Endodermal cell (in vitro differentiated cells): ENCODE results near the gene ZSCAN31. TPM values are rescaled to one million over a fixed set of nuclear protein-coding genes. Genes with fewer than 3 reads are reported as not detected.

ENCODE experiments used
- DNase-seq: peaks from one replicate; pipeline ENCODE4 v3.0.0-alpha.2; 2017
- H3K27ac ChIP-seq: 2 replicates; pipeline ENCODE4 v1.5.1; 2013; ENCODE audit warnings: mild to moderate bottlenecking, low read depth, low read length, moderate library complexity
- H3K27me3 ChIP-seq: 2 replicates; pipeline ENCODE4 v1.6.1; 2013; ENCODE audit warnings: mild to moderate bottlenecking, low read length, moderate library complexity; ENCODE audit not compliant: insufficient read depth, control insufficient read depth, poor library complexity, severe bottlenecking
- H3K36me3 ChIP-seq: 2 replicates; pipeline ENCODE4 v1.7.0; 2013; ENCODE audit warnings: mild to moderate bottlenecking, low read length, moderate library complexity; ENCODE audit not compliant: control insufficient read depth, insufficient read depth
- H3K4me1 ChIP-seq: one replicate; pipeline ENCODE4 v1.7.0; 2013; ENCODE audit warnings: low read length; ENCODE audit not compliant: control insufficient read depth, insufficient read depth
- H3K4me3 ChIP-seq: 2 replicates; pipeline ENCODE4 v1.5.1; 2013; ENCODE audit warnings: mild to moderate bottlenecking, low read length, moderate library complexity
- H3K9ac ChIP-seq: 2 replicates; pipeline ENCODE4 v1.6.1; 2013; ENCODE audit warnings: mild to moderate bottlenecking, low read length, moderate library complexity; ENCODE audit not compliant: poor library complexity, severe bottlenecking; ENCODE audit errors: extremely low read depth
- H3K9me3 ChIP-seq: 2 replicates; pipeline ENCODE4 v1.6.1; 2013; ENCODE audit warnings: mild to moderate bottlenecking, low read length, moderate library complexity; ENCODE audit not compliant: control insufficient read depth
- H3K27ac Mint-ChIP-seq: 2 replicates; pipeline ENCODE4 v1.8.0; 2020; ENCODE audit warnings: mixed read lengths
- H3K27me3 Mint-ChIP-seq: 2 replicates; pipeline ENCODE4 v1.8.0; 2021; ENCODE audit warnings: mild to moderate bottlenecking, mixed read lengths; ENCODE audit not compliant: insufficient read depth
- H3K36me3 Mint-ChIP-seq: 2 replicates; pipeline ENCODE4 v1.8.0; 2020; ENCODE audit warnings: low read depth, mixed read lengths
- H3K4me1 Mint-ChIP-seq: 2 replicates; pipeline ENCODE4 v1.8.0; 2020; ENCODE audit warnings: mixed read lengths
- H3K4me3 Mint-ChIP-seq: 2 replicates; pipeline ENCODE4 v1.8.0; 2020; ENCODE audit warnings: mild to moderate bottlenecking, moderate library complexity, mixed read lengths
- H3K9me3 Mint-ChIP-seq: 2 replicates; pipeline ENCODE4 v1.8.0; 2020; ENCODE audit warnings: mild to moderate bottlenecking, mixed read lengths
- CTCF ChIP-seq: fragments of 200-600 bp; sonication (generic); conservative IDR thresholded peaks from 2 replicates; pipeline ENCODE4 v1.5.0; 2021; ENCODE audit warnings: antibody characterized with exemption, mild to moderate bottlenecking
- WGBS, 2 experiments: methylation state at CpG; one replicate each; pipeline versions ENCODE4 v1.1.5 to v1.1.7; 2013; ENCODE audit warnings: missing lambda C conversion rate in 2 of 2, mixed read lengths in 1 of 2; ENCODE audit not compliant: insufficient coverage in 1 of 2, insufficient read length in 1 of 2; 5-methylcytosine and 5-hydroxymethylcytosine counted together
- total RNA-seq, 2 donors: library from RNA; stranded (reverse); fragmentation: NEBNext Ultra II Directional in 1 of 2; extraction: Animal tissue kit (Norgen Biotek cat#: 25700) in 1 of 2; gene quantifications; 2 replicates in 1 of 2; 3 replicates in 1 of 2; pipeline ENCODE4 v1.2.1, GENCODE V29; 2021

ZSCAN31 gene
- total RNA-seq, 2 donors from 2014 or later: 1.7 to 4.7 TPM

GRCh38 chr6:28296520-28297060, 39.4 kb downstream of the ZSCAN31 start:
- no peaks in the 10 kb centered on the region for H3K27me3 Mint-ChIP-seq
- no peak overlapping the region for H3K4me3 Mint-ChIP-seq
- Histone ChIP-seq H3K9me3 (no peaks in the 10 kb centered on the region), H3K4me1 (peaks cover 6% of the 10 kb centered on the region), H3K9ac (no peak overlapping the region), H3K27ac (no peak overlapping the region), H3K27me3 (no peaks in the 10 kb centered on the region), H3K4me3 (no peak overlapping the region), H3K36me3 (peaks cover 21% of the 10 kb centered on the region)
- 92 to 94% methylated on average over 7 of the region's 7 CpGs for WGBS, 2 experiments
- no peak overlapping the region for H3K27ac Mint-ChIP-seq
- H3K36me3 Mint-ChIP-seq: peaks cover 45% of the 10 kb centered on the region
- TF ChIP-seq CTCF: no peak
- H3K9me3 Mint-ChIP-seq: peaks cover 4% of the 10 kb centered on the region
- no peak for DNase-seq
- peaks cover 3% of the 10 kb centered on the region for H3K4me1 Mint-ChIP-seq

GRCh38 chr6:28295326-28295725, 40.6 kb downstream of the ZSCAN31 start:
- no peak for DNase-seq
- Mint-ChIP-seq H3K27me3 (no peaks in the 10 kb centered on the region), H3K27ac (no peak overlapping the region), H3K9me3 (peaks cover 14% of the 10 kb centered on the region), H3K4me1 (peaks cover 3% of the 10 kb centered on the region), H3K4me3 (no peak overlapping the region), H3K36me3 (peaks cover 45% of the 10 kb centered on the region)
- peaks cover 8% of the 10 kb centered on the region for H3K9me3 ChIP-seq
- peaks cover 14% of the 10 kb centered on the region for H3K36me3 ChIP-seq
- H3K4me3 ChIP-seq: no peak overlapping the region
- 92 to 98% methylated on average over 2 to 5 of the region's 5 CpGs for WGBS, 2 experiments
- H3K27ac ChIP-seq: no peak overlapping the region
- TF ChIP-seq CTCF: no peak
- peaks cover 6% of the 10 kb centered on the region for H3K4me1 ChIP-seq
- no peaks in the 10 kb centered on the region for H3K27me3 ChIP-seq
- H3K9ac ChIP-seq: no peak overlapping the region

GRCh38 chr6:28291573-28291972, 44.4 kb downstream of the ZSCAN31 start:
- peaks cover 14% of the 10 kb centered on the region for H3K9me3 Mint-ChIP-seq
- Histone ChIP-seq H3K9ac (no peak overlapping the region), H3K27me3 (no peaks in the 10 kb centered on the region), H3K4me1 (peaks cover 3% of the 10 kb centered on the region), H3K4me3 (no peak overlapping the region), H3K27ac (no peak overlapping the region), H3K9me3 (peaks cover 13% of the 10 kb centered on the region), H3K36me3 (peaks cover 37% of the 10 kb centered on the region)
- no peak for DNase-seq
- no peak for TF ChIP-seq CTCF
- no peaks in the 10 kb centered on the region for H3K27me3 Mint-ChIP-seq
- no peak overlapping the region for H3K4me3 Mint-ChIP-seq
- H3K4me1 Mint-ChIP-seq: no peaks in the 10 kb centered on the region
- peaks cover 53% of the 10 kb centered on the region for H3K36me3 Mint-ChIP-seq
- H3K27ac Mint-ChIP-seq: no peak overlapping the region
